ENCODE measurements around the gene ZPBP. TPM values are rescaled to one million over a fixed set of nuclear protein-coding genes. Genes with fewer than 3 reads are reported as not detected.
A peak's percentile ranks its signal among the peaks of the same experiment; 100 is the strongest.
"Not testable (repeated sequence)": the region's sequence is repeated elsewhere in the genome, so short reads cannot be mapped to it uniquely, and the experiment has no call there.

Gene ZPBP
- total RNA-seq: not detected

- DNase-seq: peak; percentile 71
Observed at GRCh38 chr7:50092579-50093491, at the start of gene ZPBP. Gene ZPBP (minus strand): TSS chr7:50093246. CDS start chr7:50093194, 52 bp downstream.

- DNase-seq: peak; percentile 57
Observed at GRCh38 chr7:50142425-50143017, 49.5 kb upstream of the ZPBP start.

- no peak for DNase-seq
Observed at GRCh38 chr7:50141854-50142253, 48.8 kb upstream of the ZPBP start.

GRCh38 chr7:50141131-50141530 is 48.1 kb upstream of the ZPBP start:
- no peak for DNase-seq

- DNase-seq: no peak
Observed at GRCh38 chr7:50140688-50141087, 47.6 kb upstream of the ZPBP start.

- no peak for DNase-seq
Observed at GRCh38 chr7:50138101-50138500, 45.1 kb upstream of the ZPBP start.

GRCh38 chr7:50125766-50126165 is 32.7 kb upstream of the ZPBP start:
- no peak for DNase-seq

GRCh38 chr7:50121286-50121685 is 28.2 kb upstream of the ZPBP start:
- no peak for DNase-seq

GRCh38 chr7:50119815-50120637 is 27.0 kb upstream of the ZPBP start:
- no peak for DNase-seq

GRCh38 chr7:50112250-50112649 is 19.2 kb upstream of the ZPBP start:
- no peak for DNase-seq

GRCh38 chr7:50101873-50102272 is 8.8 kb upstream of the ZPBP start:
- no peak for DNase-seq

- no peak for DNase-seq
Observed at GRCh38 chr7:50095634-50096033, 2.6 kb upstream of the ZPBP start.

- DNase-seq: no peak
Observed at GRCh38 chr7:50088463-50089129, 4.5 kb downstream of the ZPBP start.

GRCh38 chr7:50085344-50085743 is 7.7 kb downstream of the ZPBP start:
- DNase-seq: no peak

GRCh38 chr7:50073093-50073492 is 20.0 kb downstream of the ZPBP start:
- DNase-seq: no peak

- DNase-seq: peak; percentile 3
Observed at GRCh38 chr7:50069613-50070012, 23.4 kb downstream of the ZPBP start.

- DNase-seq: peak; percentile 71
Observed at GRCh38 chr7:50068850-50069551, 24.0 kb downstream of the ZPBP start.

GRCh38 chr7:50068026-50068425 is 25.0 kb downstream of the ZPBP start:
- DNase-seq: peak; percentile 3

- DNase-seq: no peak
Observed at GRCh38 chr7:50062951-50063350, 30.1 kb downstream of the ZPBP start.

GRCh38 chr7:50056131-50056530 is 36.9 kb downstream of the ZPBP start:
- no peak for DNase-seq

GRCh38 chr7:50047716-50048115 is 45.3 kb downstream of the ZPBP start:
- DNase-seq: no peak

- DNase-seq: not testable (repeated sequence)
Observed at GRCh38 chr7:50041165-50041564, 51.9 kb downstream of the ZPBP start.

Measured in tongue (tissue), 2 donors.